ENCODE data around the gene CWC15. TPM values are rescaled to one million over a fixed set of nuclear protein-coding genes. Genes with fewer than 3 reads are reported as not detected.
"Not testable (repeated sequence)": the region's sequence is repeated elsewhere in the genome, so short reads cannot be mapped to it uniquely, and the experiment has no call there.

The CWC15 gene
- total RNA-seq, 2 experiments from 2014 or later = 84.7 to 91.4 TPM

GRCh38 chr11:94933223-94934130, 39.9 kb downstream of the CWC15 start:
- Mint-ChIP-seq H3K4me1 (peaks cover 29% of the 10 kb centered on the region), H3K27me3 (no peaks in the 10 kb centered on the region), H3K4me3 (no peak overlapping the region), H3K27ac (no peak overlapping the region), H3K9me3 (no peaks in the 10 kb centered on the region), H3K36me3 (peaks cover 1% of the 10 kb centered on the region)
- DNase-seq = no peak

- Mint-ChIP-seq H3K36me3 (peaks cover 1% of the 10 kb centered on the region), H3K27ac (no peak overlapping the region), H3K4me3 (no peak overlapping the region), H3K4me1 (peaks cover 34% of the 10 kb centered on the region), H3K27me3 (no peaks in the 10 kb centered on the region), H3K9me3 (no peaks in the 10 kb centered on the region)
- no peak for DNase-seq
Measured at GRCh38 chr11:94932503-94932902, 40.9 kb downstream of the CWC15 start.

GRCh38 chr11:94932072-94932471, 41.3 kb downstream of the CWC15 start:
- peaks cover 35% of the 10 kb centered on the region for H3K4me1 Mint-ChIP-seq
- not testable (repeated sequence) for H3K27ac Mint-ChIP-seq

GRCh38 chr11:94928117-94928990, 45.0 kb downstream of the CWC15 start:
- H3K36me3 Mint-ChIP-seq = peaks cover 14% of the 10 kb centered on the region
- peaks cover 33% of the 10 kb centered on the region for H3K4me1 Mint-ChIP-seq
- H3K27me3 Mint-ChIP-seq = no peaks in the 10 kb centered on the region
- H3K27ac Mint-ChIP-seq = no peak overlapping the region
- no peak overlapping the region for H3K4me3 Mint-ChIP-seq
- peaks cover 14% of the 10 kb centered on the region for H3K9me3 Mint-ChIP-seq
- no peak for DNase-seq

More at GRCh38 chr11:94932072-94932471, 41.3 kb downstream of the CWC15 start:
- H3K27me3 Mint-ChIP-seq, H3K36me3 Mint-ChIP-seq, H3K4me3 Mint-ChIP-seq, H3K9me3 Mint-ChIP-seq, DNase-seq: not testable (repeated sequence)

- Mint-ChIP-seq H3K4me3 (no peak overlapping the region), H3K36me3 (peaks cover 14% of the 10 kb centered on the region), H3K27ac (no peak overlapping the region), H3K9me3 (peaks cover 14% of the 10 kb centered on the region), H3K4me1 (peaks cover 33% of the 10 kb centered on the region), H3K27me3 (no peaks in the 10 kb centered on the region)
- DNase-seq = no peak
Measured at GRCh38 chr11:94926698-94927237, 46.6 kb downstream of the CWC15 start.

- DNase-seq = no peak
- peaks cover 33% of the 10 kb centered on the region for H3K4me1 Mint-ChIP-seq
Measured at GRCh38 chr11:94926271-94926625, 47.1 kb downstream of the CWC15 start.

GRCh38 chr11:94925422-94926270, 47.7 kb downstream of the CWC15 start:
- Mint-ChIP-seq H3K36me3 (peaks cover 14% of the 10 kb centered on the region), H3K4me3 (no peak overlapping the region)

More at GRCh38 chr11:94926271-94926625, 47.1 kb downstream of the CWC15 start:
- Mint-ChIP-seq H3K27me3 (no peaks in the 10 kb centered on the region), H3K9me3 (peaks cover 14% of the 10 kb centered on the region), H3K36me3 (peaks cover 14% of the 10 kb centered on the region), H3K27ac (no peak overlapping the region), H3K4me3 (no peak overlapping the region)

GRCh38 chr11:94924612-94925011, 48.7 kb downstream of the CWC15 start:
- H3K4me3 Mint-ChIP-seq = no peak overlapping the region
- no peaks in the 10 kb centered on the region for H3K27me3 Mint-ChIP-seq
- H3K27ac Mint-ChIP-seq = peak overlapping the region; percentile 58
- peaks cover 14% of the 10 kb centered on the region for H3K9me3 Mint-ChIP-seq
- peaks cover 14% of the 10 kb centered on the region for H3K36me3 Mint-ChIP-seq
- H3K4me1 Mint-ChIP-seq = peaks cover 33% of the 10 kb centered on the region
- no peak for DNase-seq

More at GRCh38 chr11:94925422-94926270, 47.7 kb downstream of the CWC15 start:
- Mint-ChIP-seq H3K27ac (no peak overlapping the region), H3K27me3 (no peaks in the 10 kb centered on the region), H3K4me1 (peaks cover 33% of the 10 kb centered on the region), H3K9me3 (peaks cover 14% of the 10 kb centered on the region)
- DNase-seq = no peak

GRCh38 chr11:94924171-94924572, 49.2 kb downstream of the CWC15 start:
- H3K9me3 Mint-ChIP-seq = peaks cover 14% of the 10 kb centered on the region
- no peak for DNase-seq
- H3K4me1 Mint-ChIP-seq = peaks cover 33% of the 10 kb centered on the region
- no peak overlapping the region for H3K27ac Mint-ChIP-seq
- no peak overlapping the region for H3K4me3 Mint-ChIP-seq
- no peaks in the 10 kb centered on the region for H3K27me3 Mint-ChIP-seq
- peaks cover 14% of the 10 kb centered on the region for H3K36me3 Mint-ChIP-seq

GRCh38 chr11:94923004-94923334, 50.4 kb downstream of the CWC15 start:
- no peak overlapping the region for H3K4me3 Mint-ChIP-seq
- peaks cover 14% of the 10 kb centered on the region for H3K36me3 Mint-ChIP-seq
- DNase-seq = no peak
- no peak overlapping the region for H3K27ac Mint-ChIP-seq
- no peaks in the 10 kb centered on the region for H3K27me3 Mint-ChIP-seq
- peaks cover 23% of the 10 kb centered on the region for H3K4me1 Mint-ChIP-seq
- peaks cover 14% of the 10 kb centered on the region for H3K9me3 Mint-ChIP-seq

- Mint-ChIP-seq H3K27ac (no peak overlapping the region), H3K4me3 (no peak overlapping the region), H3K9me3 (peaks cover 14% of the 10 kb centered on the region), H3K36me3 (peaks cover 14% of the 10 kb centered on the region), H3K27me3 (no peaks in the 10 kb centered on the region), H3K4me1 (peaks cover 23% of the 10 kb centered on the region)
- no peak for DNase-seq
Measured at GRCh38 chr11:94922321-94923003, 50.9 kb downstream of the CWC15 start.

GRCh38 chr11:94920311-94920710, 53.0 kb downstream of the CWC15 start:
- no peak overlapping the region for H3K4me3 Mint-ChIP-seq
- H3K27me3 Mint-ChIP-seq = no peaks in the 10 kb centered on the region
- H3K9me3 Mint-ChIP-seq = peaks cover 6% of the 10 kb centered on the region
- no peak overlapping the region for H3K27ac Mint-ChIP-seq
- peaks cover 7% of the 10 kb centered on the region for H3K36me3 Mint-ChIP-seq
- DNase-seq = no peak
- peaks cover 10% of the 10 kb centered on the region for H3K4me1 Mint-ChIP-seq

GRCh38 chr11:94913718-94914394, 59.5 kb downstream of the CWC15 start:
- H3K27me3 Mint-ChIP-seq, H3K27ac Mint-ChIP-seq, DNase-seq, H3K9me3 Mint-ChIP-seq, H3K36me3 Mint-ChIP-seq, H3K4me3 Mint-ChIP-seq, H3K4me1 Mint-ChIP-seq: not testable (repeated sequence)
